Tibial nerve (tissue), 4 donors: ENCODE results near the gene CHURC1. TPM values are rescaled to one million over a fixed set of nuclear protein-coding genes. Genes with fewer than 3 reads are reported as not detected.

Experiments used
- DNase-seq, 2 donors: peaks; one replicate each; pipeline ENCODE4 v3.0.0-alpha.2; 2019; ENCODE audit warnings: low spot score in 2 of 2
- H3K27ac ChIP-seq, 4 donors: fragments of 200-600 bp; sonication (generic) in 3 of 4; one replicate each; pipeline ENCODE4 v1.5.1; 2017 to 2019; ENCODE audit warnings: mild to moderate bottlenecking in 1 of 4
- H3K27me3 ChIP-seq, 2 donors: fragments of 200-600 bp; sonication (generic) in 1 of 2; one replicate each; pipeline versions ENCODE4 v1.5.1 to v1.6.0; 2017 to 2019
- H3K36me3 ChIP-seq, 3 donors: fragments of 200-600 bp; sonication (generic); one replicate each; pipeline ENCODE4 v1.5.1; 2018 to 2019
- H3K4me1 ChIP-seq, 4 donors: fragments of 200-600 bp; sonication (generic) in 3 of 4; one replicate each; pipeline ENCODE4 v1.5.1; 2017 to 2019
- H3K4me3 ChIP-seq, 4 donors: fragments of 200-600 bp; sonication (generic) in 3 of 4; one replicate each; pipeline ENCODE4 v1.5.1; 2017 to 2019; ENCODE audit warnings: mild to moderate bottlenecking in 1 of 4, moderate library complexity in 1 of 4
- H3K9me3 ChIP-seq, 4 donors: fragments of 200-600 bp; sonication (generic) in 3 of 4; one replicate each; pipeline ENCODE4 v1.5.1; 2017 to 2019
- CTCF ChIP-seq, 5 experiments: fragments of 200-600 bp in 3 of 5; fragments of 450-650 bp in 2 of 5; sonication (generic) in 3 of 5; IDR thresholded peaks; one replicate each; pipeline ENCODE4 v1.5.1; 2016 to 2019; ENCODE audit warnings: antibody characterized with exemption in 5 of 5, mild to moderate bottlenecking in 3 of 5, moderate library complexity in 2 of 5
- EP300 ChIP-seq, 2 donors: sonication (generic); formaldehyde crosslinking; IDR thresholded peaks; one replicate each; pipeline ENCODE4 v1.6.1; 2017; ENCODE audit warnings: antibody characterized with exemption in 2 of 2, mild to moderate bottlenecking in 1 of 2
- POLR2A ChIP-seq, 2 donors: fragments of 450-650 bp; IDR thresholded peaks; one replicate each; pipeline ENCODE4 v1.6.1; 2017; ENCODE audit warnings: antibody characterized with exemption in 2 of 2, mild to moderate bottlenecking in 2 of 2, moderate library complexity in 2 of 2
- WGBS, 2 donors: methylation state at CpG; one replicate each; pipeline ENCODE4 v1.1.5; 2018; 5-methylcytosine and 5-hydroxymethylcytosine counted together
- total RNA-seq, 4 donors: library from RNA; depleted of rRNA; stranded (reverse); fragments of >200 nt; gene quantifications; one replicate each; pipeline ENCODE4 v1.1.0, GENCODE V29; 2016

CHURC1 gene
- total RNA-seq, 4 donors from 2014 or later = 75.0 to 131 (median 89.1) TPM

- Histone ChIP-seq H3K4me3 (no peak overlapping the region), H3K27me3 (no peaks in the 10 kb centered on the region), H3K36me3 (peaks cover 0 to 73% (median 0%) of the 10 kb centered on the region in 3 donors), H3K27ac (no peak overlapping the region), H3K9me3 (no peaks in the 10 kb centered on the region), H3K4me1 (peaks cover 0 to 24% (median 5%) of the 10 kb centered on the region in 4 donors)
- 72 to 74% methylated on average over 3 of the region's 3 CpGs for WGBS, 2 donors
- DNase-seq = no peak
- no peak for TF ChIP-seq EP300 (IDR thresholded peaks at IDR 0.05)
- TF ChIP-seq CTCF (IDR thresholded peaks at IDR 0.05) = no peak
- TF ChIP-seq POLR2A (IDR thresholded peaks at IDR 0.05) = no peak
Measured at GRCh38 chr14:64930085-64930843, 16.0 kb downstream of the CHURC1 start.

- no peak overlapping the region for H3K27ac ChIP-seq
- DNase-seq = no peak
- H3K4me1 ChIP-seq = peaks cover 0 to 25% (median 5%) of the 10 kb centered on the region in 4 donors
- 81 to 100% methylated on average over 2 of the region's 2 CpGs for WGBS, 2 donors
- no peaks in the 10 kb centered on the region for H3K9me3 ChIP-seq
- no peak for TF ChIP-seq CTCF (IDR thresholded peaks at IDR 0.05)
- TF ChIP-seq EP300 (IDR thresholded peaks at IDR 0.05) = no peak
- no peak for TF ChIP-seq POLR2A (IDR thresholded peaks at IDR 0.05)
- H3K4me3 ChIP-seq = no peak overlapping the region
- peaks cover 0 to 69% (median 0%) of the 10 kb centered on the region in 3 donors for H3K36me3 ChIP-seq
- H3K27me3 ChIP-seq = no peaks in the 10 kb centered on the region
Measured at GRCh38 chr14:64931123-64931522, 16.9 kb downstream of the CHURC1 start.

GRCh38 chr14:64932231-64932630 lies 18.0 kb downstream of the CHURC1 start:
- Histone ChIP-seq H3K9me3 (no peaks in the 10 kb centered on the region), H3K27me3 (no peaks in the 10 kb centered on the region), H3K4me3 (no peak overlapping the region), H3K27ac (no peak overlapping the region), H3K36me3 (peaks cover 0 to 64% (median 0%) of the 10 kb centered on the region in 3 donors), H3K4me1 (peaks cover 0 to 37% (median 5%) of the 10 kb centered on the region in 4 donors)
- no peak for TF ChIP-seq POLR2A (IDR thresholded peaks at IDR 0.05)
- TF ChIP-seq CTCF (IDR thresholded peaks at IDR 0.05) = no peak
- TF ChIP-seq EP300 (IDR thresholded peaks at IDR 0.05) = no peak
- no peak for DNase-seq

GRCh38 chr14:64934338-64934929 lies 20.2 kb downstream of the CHURC1 start:
- WGBS, 2 donors = 47 to 59% methylated on average over 1 of the region's 1 CpG
- peaks cover 0 to 33% (median 5%) of the 10 kb centered on the region in 4 donors for H3K4me1 ChIP-seq
- no peak for DNase-seq
- H3K4me3 ChIP-seq = no peak overlapping the region
- H3K27ac ChIP-seq = no peak overlapping the region
- no peaks in the 10 kb centered on the region for H3K9me3 ChIP-seq
- no peak for TF ChIP-seq EP300 (IDR thresholded peaks at IDR 0.05)
- no peak for TF ChIP-seq POLR2A (IDR thresholded peaks at IDR 0.05)
- no peak for TF ChIP-seq CTCF (IDR thresholded peaks at IDR 0.05)
- peaks cover 0 to 61% (median 0%) of the 10 kb centered on the region in 3 donors for H3K36me3 ChIP-seq
- no peaks in the 10 kb centered on the region for H3K27me3 ChIP-seq

- Histone ChIP-seq H3K9me3 (no peaks in the 10 kb centered on the region), H3K4me1 (peaks cover 0 to 24% (median 3%) of the 10 kb centered on the region in 4 donors), H3K4me3 (no peak overlapping the region), H3K27ac (no peak overlapping the region), H3K36me3 (peaks cover 0 to 70% (median 0%) of the 10 kb centered on the region in 3 donors), H3K27me3 (no peaks in the 10 kb centered on the region)
- no peak for DNase-seq
- no peak for TF ChIP-seq POLR2A (IDR thresholded peaks at IDR 0.05)
- TF ChIP-seq EP300 (IDR thresholded peaks at IDR 0.05) = no peak
- no peak for TF ChIP-seq CTCF (IDR thresholded peaks at IDR 0.05)
- WGBS, 2 donors = 71 to 83% methylated on average over 2 of the region's 2 CpGs
Measured at GRCh38 chr14:64935508-64935907, 21.3 kb downstream of the CHURC1 start.
